Glutamatergic neuron (in vitro differentiated cells): ENCODE results near the gene HS2ST1. TPM values are rescaled to one million over a fixed set of nuclear protein-coding genes. Genes with fewer than 3 reads are reported as not detected.

Experiments used
- DNase-seq: peaks from one replicate; pipeline ENCODE4 v3.0.0; 2022
- H3K27ac Mint-ChIP-seq: one replicate; pipeline ENCODE4 v1.8.0; 2020; ENCODE audit warnings: mild to moderate bottlenecking, mixed read lengths, inconsistent platforms; ENCODE audit not compliant: unreplicated experiment
- H3K27me3 Mint-ChIP-seq: one replicate; pipeline ENCODE4 v1.8.0; 2020; ENCODE audit warnings: mild to moderate bottlenecking, moderate library complexity, mixed read lengths, inconsistent platforms; ENCODE audit not compliant: unreplicated experiment
- H3K36me3 Mint-ChIP-seq: one replicate; pipeline ENCODE4 v1.8.0; 2020; ENCODE audit warnings: mild to moderate bottlenecking, mixed read lengths, inconsistent platforms; ENCODE audit not compliant: unreplicated experiment
- H3K4me1 Mint-ChIP-seq: one replicate; pipeline ENCODE4 v1.8.0; 2020; ENCODE audit warnings: mild to moderate bottlenecking, low read depth, mixed read lengths, inconsistent platforms; ENCODE audit not compliant: unreplicated experiment
- H3K4me3 Mint-ChIP-seq: one replicate; pipeline ENCODE4 v1.8.0; 2020; ENCODE audit warnings: mild to moderate bottlenecking, mixed read lengths, inconsistent platforms; ENCODE audit not compliant: unreplicated experiment
- H3K9me3 Mint-ChIP-seq: one replicate; pipeline ENCODE4 v1.8.0; 2020; ENCODE audit warnings: mild to moderate bottlenecking, moderate library complexity, mixed read lengths, inconsistent platforms; ENCODE audit not compliant: unreplicated experiment
- total RNA-seq: library from RNA; stranded (reverse); fragmentation: NEBNext Ultra II Directional; extraction: Animal tissue kit (Norgen Biotek cat#: 25700); gene quantifications from one replicate; pipeline ENCODE4 v1.2.1, GENCODE V29; 2021; ENCODE audit not compliant: unreplicated experiment
- TF ChIP-seq, protein P1 (sequence below): fragments of 200-600 bp; sonication (generic); IDR thresholded peaks from one replicate; pipeline ENCODE4 v1.5.0; 2021; ENCODE audit not compliant: partially characterized antibody, unreplicated experiment

The HS2ST1 gene
- total RNA-seq, 1 donor from 2014 or later, result 12.9 TPM

DNA sequence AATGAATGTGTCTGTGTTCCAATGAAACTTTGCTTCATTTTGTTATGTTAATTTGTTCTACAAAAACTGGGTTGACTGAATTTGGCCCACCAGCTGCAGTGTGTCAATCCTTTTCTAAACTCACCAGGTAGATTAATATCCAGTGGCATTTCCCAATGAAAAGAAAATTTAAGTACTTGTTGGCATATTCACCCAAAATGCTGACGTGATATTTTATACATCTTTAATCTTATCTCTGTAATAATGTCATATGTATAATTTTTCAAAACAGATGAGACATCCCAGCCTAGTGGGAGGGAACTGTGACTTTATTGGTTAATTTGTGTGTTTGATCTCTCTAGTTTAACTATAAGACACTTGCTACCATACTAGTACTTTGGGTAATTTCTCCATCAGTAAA, 8.6 kb upstream of the HS2ST1 start:
- TF ChIP-seq, protein P1, sequence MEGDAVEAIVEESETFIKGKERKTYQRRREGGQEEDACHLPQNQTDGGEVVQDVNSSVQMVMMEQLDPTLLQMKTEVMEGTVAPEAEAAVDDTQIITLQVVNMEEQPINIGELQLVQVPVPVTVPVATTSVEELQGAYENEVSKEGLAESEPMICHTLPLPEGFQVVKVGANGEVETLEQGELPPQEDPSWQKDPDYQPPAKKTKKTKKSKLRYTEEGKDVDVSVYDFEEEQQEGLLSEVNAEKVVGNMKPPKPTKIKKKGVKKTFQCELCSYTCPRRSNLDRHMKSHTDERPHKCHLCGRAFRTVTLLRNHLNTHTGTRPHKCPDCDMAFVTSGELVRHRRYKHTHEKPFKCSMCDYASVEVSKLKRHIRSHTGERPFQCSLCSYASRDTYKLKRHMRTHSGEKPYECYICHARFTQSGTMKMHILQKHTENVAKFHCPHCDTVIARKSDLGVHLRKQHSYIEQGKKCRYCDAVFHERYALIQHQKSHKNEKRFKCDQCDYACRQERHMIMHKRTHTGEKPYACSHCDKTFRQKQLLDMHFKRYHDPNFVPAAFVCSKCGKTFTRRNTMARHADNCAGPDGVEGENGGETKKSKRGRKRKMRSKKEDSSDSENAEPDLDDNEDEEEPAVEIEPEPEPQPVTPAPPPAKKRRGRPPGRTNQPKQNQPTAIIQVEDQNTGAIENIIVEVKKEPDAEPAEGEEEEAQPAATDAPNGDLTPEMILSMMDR, result no peak
- peaks cover 4% of the 10 kb centered on the region for H3K36me3 Mint-ChIP-seq
- no peaks in the 10 kb centered on the region for H3K27me3 Mint-ChIP-seq
- peaks cover under 1% of the 10 kb centered on the region for H3K9me3 Mint-ChIP-seq
- no peak overlapping the region for H3K27ac Mint-ChIP-seq
- H3K4me1 Mint-ChIP-seq, result no peaks in the 10 kb centered on the region
- DNase-seq, result no peak
- H3K4me3 Mint-ChIP-seq, result no peak overlapping the region

DNA sequence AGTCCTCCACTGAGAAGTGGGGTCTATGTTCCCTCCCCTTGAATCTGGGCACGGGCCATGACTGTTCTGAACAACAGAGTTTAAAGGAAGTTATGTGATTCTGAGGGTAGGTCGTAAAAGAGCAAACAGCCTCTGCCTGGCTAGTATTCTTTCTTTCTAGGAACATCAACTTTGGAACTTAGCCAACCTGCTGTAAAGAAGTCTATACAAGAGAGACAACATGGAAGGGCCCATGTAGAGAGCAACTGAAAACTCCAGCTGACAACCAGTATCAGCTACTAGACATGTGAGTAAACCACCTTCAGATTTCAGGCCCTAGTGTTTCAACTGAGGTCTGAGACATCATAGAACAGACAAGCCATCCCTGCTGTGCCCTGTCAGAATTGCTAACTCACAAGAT, 8.0 kb upstream of the HS2ST1 start:
- Mint-ChIP-seq H3K27ac (no peak overlapping the region), H3K4me1 (no peaks in the 10 kb centered on the region), H3K9me3 (no peaks in the 10 kb centered on the region), H3K36me3 (peaks cover 4% of the 10 kb centered on the region), H3K4me3 (no peak overlapping the region), H3K27me3 (no peaks in the 10 kb centered on the region)
- no peak for DNase-seq
- TF ChIP-seq, protein P1, result no peak

DNA sequence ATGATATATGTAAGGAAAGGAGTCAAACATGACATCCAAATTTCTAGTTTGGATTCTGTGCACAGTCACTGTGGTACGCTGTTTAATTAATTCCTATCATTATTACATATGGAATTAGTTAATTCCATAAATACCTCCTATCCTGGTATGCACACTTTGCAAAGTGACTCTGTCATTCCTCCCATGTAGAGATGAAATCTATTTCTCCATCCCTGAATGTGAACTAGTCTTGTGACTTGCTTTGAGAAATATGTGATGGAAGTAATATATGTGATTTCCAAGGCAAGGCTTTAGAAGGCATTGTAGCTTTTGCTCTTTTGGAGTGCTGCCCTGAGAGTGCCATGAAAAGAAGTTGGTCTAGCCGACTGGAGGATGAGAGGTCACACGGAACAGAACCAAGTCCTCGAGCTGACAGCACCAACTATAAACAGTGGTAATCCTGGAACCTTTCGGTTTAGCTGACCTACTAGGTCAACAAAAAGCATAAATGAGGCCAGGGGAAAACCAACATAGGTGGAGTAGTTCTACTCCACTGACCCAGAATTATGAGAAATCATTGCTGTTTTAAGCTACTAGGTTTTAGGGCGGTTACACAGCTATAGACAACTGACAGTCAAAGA, 2.0 kb upstream of the HS2ST1 start:
- peaks cover 4% of the 10 kb centered on the region for H3K4me1 Mint-ChIP-seq
- TF ChIP-seq, protein P1, result no peak
- no peak for DNase-seq
- H3K4me3 Mint-ChIP-seq, result no peak overlapping the region
- no peak overlapping the region for H3K27ac Mint-ChIP-seq
- no peaks in the 10 kb centered on the region for H3K27me3 Mint-ChIP-seq
- peaks cover 3% of the 10 kb centered on the region for H3K9me3 Mint-ChIP-seq
- peaks cover 4% of the 10 kb centered on the region for H3K36me3 Mint-ChIP-seq

DNA sequence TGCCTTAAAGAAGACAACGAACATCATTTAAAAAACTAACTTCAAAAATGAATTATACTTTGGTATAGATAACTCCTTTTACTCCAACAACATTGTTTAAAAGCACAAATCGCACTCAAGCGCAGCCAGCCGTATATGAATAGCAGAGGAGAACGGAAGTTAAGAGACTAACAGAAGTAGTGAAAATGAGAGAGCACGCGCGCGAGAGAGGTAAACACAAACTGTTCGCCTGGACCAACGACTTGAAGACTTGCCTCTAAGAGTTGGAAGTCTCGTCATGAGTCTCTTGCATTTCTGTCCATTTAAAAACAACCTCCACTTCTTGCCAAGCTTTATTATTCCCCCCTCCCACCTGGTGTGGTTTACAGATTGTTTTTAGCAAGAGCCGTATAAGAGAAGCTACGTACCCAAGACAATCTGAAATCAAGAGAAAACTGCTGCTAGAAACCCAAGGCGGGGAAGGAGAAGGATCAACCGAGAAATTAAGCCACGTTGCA, 988 bp upstream of the HS2ST1 start:
- peaks cover 3% of the 10 kb centered on the region for H3K9me3 Mint-ChIP-seq
- H3K4me3 Mint-ChIP-seq, result no peak overlapping the region
- H3K4me1 Mint-ChIP-seq, result peaks cover 4% of the 10 kb centered on the region
- H3K36me3 Mint-ChIP-seq, result peaks cover 4% of the 10 kb centered on the region
- H3K27ac Mint-ChIP-seq, result no peak overlapping the region
- no peak for DNase-seq
- TF ChIP-seq, protein P1, result no peak
- H3K27me3 Mint-ChIP-seq, result no peaks in the 10 kb centered on the region

DNA sequence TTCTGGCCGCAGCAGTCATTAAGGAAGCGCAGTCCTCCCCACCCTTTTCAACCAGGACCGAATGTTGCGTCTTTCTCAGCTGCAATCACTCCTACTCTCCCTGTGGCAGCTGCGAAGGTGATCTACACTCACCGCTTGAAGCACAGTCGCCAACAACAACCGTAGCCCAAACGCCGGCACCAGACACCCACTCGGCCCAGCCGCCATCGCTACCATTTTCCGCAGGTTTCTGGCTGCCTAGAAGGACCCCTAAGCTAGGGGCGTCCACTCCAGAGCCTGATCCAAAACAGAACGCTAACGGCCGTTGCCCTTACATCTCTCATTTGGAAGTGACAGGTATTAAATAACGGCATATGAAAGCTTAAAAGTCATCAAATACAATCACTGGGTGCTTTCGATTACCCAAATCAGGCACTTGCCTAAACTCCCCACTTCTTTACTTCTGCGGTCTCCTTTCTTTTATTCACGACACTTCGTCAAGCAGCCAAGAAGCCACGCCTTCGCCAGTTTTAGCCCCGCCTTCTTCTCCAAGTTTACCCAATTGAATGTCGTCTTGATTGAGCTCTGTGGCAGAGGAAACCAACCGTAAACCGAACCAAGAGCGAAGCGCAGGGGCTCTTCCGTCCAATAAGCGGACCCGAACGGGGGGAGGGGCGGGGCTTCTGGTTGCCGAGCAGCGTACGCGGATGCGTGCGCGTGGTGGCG, 387 bp upstream of the HS2ST1 start, which contains the start of gene SELENOF:
Gene SELENOF, minus strand, starts transcription at position 231 of the 705 bp plus-strand sequence. Its CDS starts 15 bp downstream, at position 216.
- Mint-ChIP-seq H3K36me3 (peaks cover 4% of the 10 kb centered on the region), H3K4me3 (no peak within 1 kb of the TSS), H3K9me3 (peaks cover 3% of the 10 kb centered on the region), H3K27me3 (no peaks in the 10 kb centered on the region), H3K4me1 (peaks cover 4% of the 10 kb centered on the region), H3K27ac (no peak within 1 kb of the TSS)
- TF ChIP-seq, protein P1, result no peak
- peak; percentile 99 for DNase-seq
